Body of pancreas (tissue), 4 donors: Measurements from ENCODE around the gene USB1. TPM values are rescaled to one million over a fixed set of nuclear protein-coding genes. Genes with fewer than 3 reads are reported as not detected.

ENCODE experiments used
- ATAC-seq: fragments of 150-250 bp; one replicate; pipeline ENCODE4 v1.9.1; 2016
- DNase-seq, 4 donors: peaks; one replicate each; pipeline ENCODE4 v3.0.0-alpha.2; 2019
- H3K27ac ChIP-seq, 4 donors: fragments of 200-600 bp; sonication (generic); 1 replicate in 3 of 4; 2 replicates in 1 of 4; pipeline versions ENCODE4 v1.5.1 to v1.6.1; 2016 to 2019; ENCODE audit warnings: mild to moderate bottlenecking in 1 of 4, mixed read lengths in 1 of 4, moderate library complexity in 1 of 4
- H3K27me3 ChIP-seq, 2 donors: fragments of 200-600 bp; sonication (generic); one replicate each; pipeline ENCODE4 v1.6.0; 2016; ENCODE audit warnings: mild to moderate bottlenecking in 1 of 2
- H3K36me3 ChIP-seq, 2 donors: fragments of 200-600 bp; sonication (generic); replicated peaks in 1 of 2; 2 replicates each; pipeline ENCODE4 v1.5.1; 2016; ENCODE audit warnings: low read depth in 2 of 2; ENCODE audit not compliant: insufficient read depth in 1 of 2
- H3K4me1 ChIP-seq: fragments of 200-600 bp; sonication (generic); one replicate; pipeline ENCODE4 v1.6.0; 2016
- H3K4me3 ChIP-seq, 2 donors: fragments of 200-600 bp; sonication (generic); 1 replicate in 1 of 2; 2 replicates in 1 of 2; pipeline ENCODE4 v1.5.1; 2016 to 2019
- H3K9me3 ChIP-seq, 3 donors: fragments of 200-600 bp; sonication (generic); 1 replicate in 2 of 3; 2 replicates in 1 of 3; pipeline ENCODE4 v1.5.1; 2016
- CTCF ChIP-seq, 7 experiments: fragments of 450-650 bp in 4 of 7; fragments of 200-600 bp in 3 of 7; sonication (generic) in 3 of 7; IDR thresholded peaks; one replicate each; pipeline ENCODE4 v1.5.1; 2016 to 2019; ENCODE audit warnings: antibody characterized with exemption in 7 of 7
- POLR2A ChIP-seq, 3 donors: fragments of 450-650 bp; IDR thresholded peaks; one replicate each; pipeline ENCODE4 v1.6.1; 2016; ENCODE audit warnings: antibody characterized with exemption in 3 of 3, mild to moderate bottlenecking in 2 of 3
- WGBS, 2 donors: methylation state at CpG; one replicate each; pipeline ENCODE4 v1.1.5; 2017; 5-methylcytosine and 5-hydroxymethylcytosine counted together
- intact Hi-C: fragments of 100-400 bp; cut with DNase I; formaldehyde crosslinking; loops from one replicate; pipeline ENCODE4 v1.15.1; 2023
- total RNA-seq, 2 donors: library from RNA; depleted of rRNA; stranded (reverse); fragments of >200 nt; gene quantifications; one replicate each; pipeline ENCODE4 v1.1.0, GENCODE V29; 2016

USB1 gene
- total RNA-seq, 2 donors from 2014 or later, result 22.4 to 46.7 TPM

GRCh38 chr16:58045096-58045495 is 43.9 kb downstream of the USB1 start:
- no peak for DNase-seq
- Histone ChIP-seq H3K4me1 (peaks cover 19% of the 10 kb centered on the region), H3K27ac (no peak overlapping the region), H3K4me3 (no peak overlapping the region), H3K9me3 (no peaks in the 10 kb centered on the region), H3K36me3 (peaks cover 0 to 6% of the 10 kb centered on the region in 2 donors), H3K27me3 (no peaks in the 10 kb centered on the region)
- ATAC-seq, result no peak
- intact Hi-C loops, result no loop called here
- TF ChIP-seq CTCF (IDR thresholded peaks at IDR 0.05), result no peak
- TF ChIP-seq POLR2A (IDR thresholded peaks at IDR 0.05), result no peak
- WGBS, 2 donors, result 90 to 93% methylated on average over 31 of the region's 31 CpGs

GRCh38 chr16:58046054-58046881 is 45.1 kb downstream of the USB1 start:
- H3K4me1 ChIP-seq, result peaks cover 19% of the 10 kb centered on the region
- H3K36me3 ChIP-seq, result no peaks in the 10 kb centered on the region
- intact Hi-C loops, result no loop called here
- no peaks in the 10 kb centered on the region for H3K27me3 ChIP-seq
- H3K27ac ChIP-seq, result no peak overlapping the region
- ATAC-seq (no peak), DNase-seq (no peak)
- TF ChIP-seq POLR2A (IDR thresholded peaks at IDR 0.05) (no peak), CTCF (IDR thresholded peaks at IDR 0.05) (no peak)
- 87 to 88% methylated on average over 10 to 15 of the region's 16 CpGs for WGBS, 2 donors
- no peak overlapping the region for H3K4me3 ChIP-seq
- H3K9me3 ChIP-seq, result no peaks in the 10 kb centered on the region

DNA sequence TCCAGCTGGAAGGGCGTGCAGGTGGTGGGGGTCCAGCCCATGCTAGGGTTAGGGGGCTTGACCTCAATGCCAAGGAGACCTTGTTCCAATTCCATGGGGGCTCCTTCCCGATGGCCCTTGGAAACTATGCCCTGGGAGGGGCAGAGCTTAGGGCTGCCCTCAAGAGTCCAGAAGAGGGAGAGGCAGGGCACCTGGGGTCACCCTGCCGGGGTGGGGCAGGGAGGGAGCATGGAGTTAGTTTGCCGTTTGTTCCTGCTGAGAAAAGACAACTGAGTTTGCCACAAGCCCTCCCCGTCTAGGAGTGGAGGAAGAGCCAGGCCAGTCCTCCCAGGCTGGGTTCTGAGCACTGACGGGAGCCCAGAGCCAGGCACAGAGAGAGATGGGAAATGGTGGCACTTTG is 45.7 kb downstream of the USB1 start:
- Histone ChIP-seq H3K36me3 (no peaks in the 10 kb centered on the region), H3K27ac (no peak overlapping the region), H3K27me3 (no peaks in the 10 kb centered on the region), H3K9me3 (no peaks in the 10 kb centered on the region), H3K4me3 (no peak overlapping the region), H3K4me1 (peaks cover 19% of the 10 kb centered on the region)
- ATAC-seq, result no peak
- no peak for DNase-seq
- no peak for TF ChIP-seq POLR2A (IDR thresholded peaks at IDR 0.05)
- no peak for TF ChIP-seq CTCF (IDR thresholded peaks at IDR 0.05)
- intact Hi-C loops, result no loop called here
- whole genome bisulfite sequencing, 2 donors, result 74 to 77% methylated on average over 4 to 6 of the region's 6 CpGs

DNA sequence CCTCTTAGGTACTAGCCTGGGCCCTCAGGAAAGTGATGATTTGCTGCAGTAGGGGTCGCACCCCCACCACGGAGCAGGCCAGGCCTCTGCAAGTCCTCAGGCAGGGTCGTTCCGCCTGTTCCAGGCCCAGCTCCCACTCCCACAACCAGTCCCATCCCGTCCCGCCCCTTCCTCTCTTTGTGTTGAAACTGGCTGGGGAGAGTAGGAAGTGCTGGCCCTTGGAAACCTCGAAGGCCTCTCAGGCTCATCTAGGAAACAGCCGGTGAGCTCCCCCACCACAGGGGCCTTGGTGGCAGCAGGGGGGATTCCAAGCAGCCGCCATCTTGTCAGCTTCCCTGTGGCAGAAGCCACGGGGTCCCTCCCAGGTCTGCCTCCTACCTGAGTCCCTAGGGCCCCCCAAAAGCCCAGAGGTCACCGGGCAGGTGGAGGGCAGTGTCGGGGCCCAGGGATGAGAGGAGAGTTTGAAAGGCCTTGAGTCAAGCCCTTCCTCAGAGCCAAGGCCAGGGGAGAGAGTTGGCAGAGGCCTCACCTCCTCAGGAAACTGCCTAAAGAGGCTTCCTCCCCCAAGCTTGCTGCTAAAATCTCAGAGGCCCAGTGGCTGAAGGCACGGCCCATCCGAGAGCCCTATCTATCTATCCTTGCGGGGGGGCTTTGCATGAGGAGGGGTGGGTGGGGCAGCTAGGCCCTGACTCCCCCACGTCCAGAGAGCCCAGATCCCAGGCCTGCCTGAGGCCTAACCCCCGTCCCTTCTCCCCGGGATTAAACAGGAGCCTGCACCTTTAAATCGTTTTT is 46.5 kb downstream of the USB1 start:
- no peak for ATAC-seq
- intact Hi-C loops, result no loop called here
- 70 to 74% methylated on average over 10 to 18 of the region's 19 CpGs for WGBS, 2 donors
- Histone ChIP-seq H3K27me3 (no peaks in the 10 kb centered on the region), H3K4me3 (no peak overlapping the region), H3K27ac (peak overlapping the region in 1 of 4 donors; percentile 16), H3K9me3 (no peaks in the 10 kb centered on the region), H3K4me1 (peaks cover 18% of the 10 kb centered on the region), H3K36me3 (no peaks in the 10 kb centered on the region)
- no peak for DNase-seq
- TF ChIP-seq POLR2A (IDR thresholded peaks at IDR 0.05) (no peak), CTCF (IDR thresholded peaks at IDR 0.05) (no peak)
